OCI-LY3 (cell line): ENCODE results near the gene TRIP10.

ENCODE experiments used
- EZH2phosphoT487 ChIP-seq: fragments of 200-600 bp; shearing (Covaris generic); IDR thresholded peaks from 2 replicates; pipeline ENCODE4 v1.6.1; 2018; ENCODE audit warnings: antibody characterized with exemption, mixed run types, low read depth
- TF ChIP-seq, protein P1 (sequence below): fragments of 200-600, 300-600 bp; sonication (generic); IDR thresholded peaks from 2 replicates; pipeline ENCODE4 v1.5.1; 2014; ENCODE audit warnings: antibody characterized with exemption, low read length, low read depth

DNA sequence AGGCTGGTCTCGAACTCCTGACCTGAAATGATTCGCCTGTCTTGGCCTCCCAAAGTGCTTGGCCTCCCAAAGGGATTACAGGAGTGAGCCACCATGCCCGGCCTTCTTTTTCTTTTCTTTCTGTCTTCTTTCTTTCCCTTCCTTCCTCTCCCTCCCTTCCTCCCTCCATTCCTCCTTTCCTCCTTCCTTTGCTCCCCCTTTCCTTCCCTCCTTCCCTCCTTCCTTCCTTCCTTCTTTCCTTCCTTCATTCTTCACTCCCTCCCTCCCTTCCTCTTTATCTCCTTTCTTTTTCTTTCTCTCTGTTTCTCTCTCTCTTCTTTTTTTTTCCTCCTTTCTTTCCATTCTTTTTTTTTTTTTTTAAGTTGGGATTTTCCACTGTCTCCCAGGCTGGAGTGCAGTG, 31.1 kb upstream of the TRIP10 start:
- TF ChIP-seq, protein P1, sequence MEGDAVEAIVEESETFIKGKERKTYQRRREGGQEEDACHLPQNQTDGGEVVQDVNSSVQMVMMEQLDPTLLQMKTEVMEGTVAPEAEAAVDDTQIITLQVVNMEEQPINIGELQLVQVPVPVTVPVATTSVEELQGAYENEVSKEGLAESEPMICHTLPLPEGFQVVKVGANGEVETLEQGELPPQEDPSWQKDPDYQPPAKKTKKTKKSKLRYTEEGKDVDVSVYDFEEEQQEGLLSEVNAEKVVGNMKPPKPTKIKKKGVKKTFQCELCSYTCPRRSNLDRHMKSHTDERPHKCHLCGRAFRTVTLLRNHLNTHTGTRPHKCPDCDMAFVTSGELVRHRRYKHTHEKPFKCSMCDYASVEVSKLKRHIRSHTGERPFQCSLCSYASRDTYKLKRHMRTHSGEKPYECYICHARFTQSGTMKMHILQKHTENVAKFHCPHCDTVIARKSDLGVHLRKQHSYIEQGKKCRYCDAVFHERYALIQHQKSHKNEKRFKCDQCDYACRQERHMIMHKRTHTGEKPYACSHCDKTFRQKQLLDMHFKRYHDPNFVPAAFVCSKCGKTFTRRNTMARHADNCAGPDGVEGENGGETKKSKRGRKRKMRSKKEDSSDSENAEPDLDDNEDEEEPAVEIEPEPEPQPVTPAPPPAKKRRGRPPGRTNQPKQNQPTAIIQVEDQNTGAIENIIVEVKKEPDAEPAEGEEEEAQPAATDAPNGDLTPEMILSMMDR, result no peak
- TF ChIP-seq EZH2phosphoT487, result no peak
